K562 (cell line): Measurements from ENCODE around the gene PCK2. TPM values are rescaled to one million over a fixed set of nuclear protein-coding genes. Genes with fewer than 3 reads are reported as not detected.
A peak's percentile ranks its signal among the peaks of the same experiment; 100 is the strongest.

Source experiments
- CLOCK ChIP-seq: fragments of 250-450 bp; sonication (Bioruptor Pico); IDR thresholded peaks from 2 replicates; pipeline ENCODE4 v1.4.0; 2020; ENCODE audit warnings: mild to moderate bottlenecking, moderate library complexity, borderline replicate concordance
- FIP1L1 ChIP-seq: fragments of 200-400 bp; formaldehyde crosslinking; IDR thresholded peaks from 2 replicates; pipeline ENCODE4 v1.6.1; 2018; ENCODE audit warnings: mild to moderate bottlenecking, low read depth, low read length; ENCODE audit not compliant: poor library complexity, severe bottlenecking
- HOMEZ ChIP-seq: fragments of 250-450 bp; sonication (Bioruptor Pico); IDR thresholded peaks from 2 replicates; pipeline ENCODE4 v1.4.0; 2020; ENCODE audit warnings: mild to moderate bottlenecking, moderate library complexity
- NBN ChIP-seq: fragments of 450-650 bp; IDR thresholded peaks from 2 replicates; pipeline ENCODE4 v1.6.1; 2016; ENCODE audit warnings: low read depth, mild to moderate bottlenecking
- NR2C2 ChIP-seq, 2 experiments: fragments of 200-800 bp in 1 of 2; sonication (Bioruptor generic) in 1 of 2; sonication (generic) in 1 of 2; formaldehyde crosslinking in 1 of 2; IDR thresholded peaks; 2 replicates each; pipeline versions ENCODE4 v1.6.1 to v1.8.0; 2016 to 2022; ENCODE audit warnings: mild to moderate bottlenecking in 1 of 2, missing compliant biosample characterization in 1 of 2, missing genetic modification characterization in 1 of 2, missing genetic modification reagents in 1 of 2
- NRF1 ChIP-seq, 2 experiments: fragments of 450-650 bp; IDR thresholded peaks in 1 of 2; conservative IDR thresholded peaks in 1 of 2; 2 replicates each; pipeline ENCODE4 v1.6.1; 2014; ENCODE audit warnings: mild to moderate bottlenecking in 2 of 2
- NUFIP1 ChIP-seq: fragments of 450-650 bp; IDR thresholded peaks from 2 replicates; pipeline ENCODE4 v1.6.1; 2018; ENCODE audit not compliant: partially characterized antibody
- RCOR1 ChIP-seq, 2 experiments: IDR thresholded peaks; 2 replicates each; pipeline ENCODE4 v1.6.1; 2012; ENCODE audit warnings: low read depth in 2 of 2, low read length in 2 of 2, borderline replicate concordance in 1 of 2, improper control_type of control experiment in 1 of 2
- SUPT5H ChIP-seq: fragments of 450-650 bp; IDR thresholded peaks from 2 replicates; pipeline ENCODE4 v1.6.1; 2016
- ZBTB40 ChIP-seq, 2 experiments: fragments of 450-650 bp in 1 of 2; sonication (generic) in 1 of 2; formaldehyde crosslinking in 1 of 2; IDR thresholded peaks; 2 replicates each; pipeline versions ENCODE4 v1.7.1 to v1.9.0; 2016 to 2022; ENCODE audit warnings: inconsistent platforms in 1 of 2, mild to moderate bottlenecking in 1 of 2, missing genetic modification reagents in 1 of 2
- polyA plus RNA-seq, 8 experiments: library from polyadenylated mRNA; depleted of rRNA in 4 of 8; stranded (reverse) in 5 of 8; unstranded in 3 of 8; fragments of >200 nt; fragmentation: Nextera tagmentation in 2 of 8; fragmentation: Illumina TruSeq in 1 of 8; extraction: Ambion mirVana in 2 of 8; extraction: Trizol in 1 of 8; gene quantifications; 2 replicates each; pipeline versions ENCODE4 v1.2.1 to v1.2.3, GENCODE V29; 2011 to 2014; ENCODE audit warnings: inconsistent platforms in 1 of 8, missing spikeins in 1 of 8
- total RNA-seq, 7 experiments: library from RNA; depleted of rRNA in 6 of 7; stranded (reverse); fragments of >200 nt in 6 of 7; fragmentation: Illumina TruSeq in 2 of 7; extraction: Trizol in 2 of 7; gene quantifications; 2 replicates each; pipeline versions ENCODE4 v1.2.1 to v1.2.3, GENCODE V29; 2011 to 2021; ENCODE audit warnings: low replicate concordance in 1 of 7

The PCK2 gene
- total and polyA plus RNA-seq, 9 of the 15 experiments (the other 6 are each of a cell fraction or from before 2014, with no cell fraction given) = 3.3 to 60.9 (median 30.4) TPM

GRCh38 chr14:24146978-24147760 is 53.1 kb downstream of the PCK2 start, which contains the start of gene RNF31 (continued):
- TF ChIP-seq ZBTB40 (IDR thresholded peaks at IDR 0.05) (peak; percentile 69; the same call in 1 of the 2 replicates), ZBTB40 (CRISPR knock-in tag; IDR thresholded peaks at IDR 0.05) (no peak), NUFIP1 (no peak), CLOCK (CRISPR knock-in tag) (no peak), RCOR1 (IDR thresholded peaks at IDR 0.05; ENCODE audit: borderline replicate concordance in 1 of 2, low read depth in 2 of 2, low read length in 2 of 2) (peak in 1 of 2 experiments; percentile 32; a peak in 1 of 4 replicates), HOMEZ (CRISPR knock-in tag) (no peak), FIP1L1 (peak; percentile 48), NR2C2 (CRISPR knock-in tag; IDR thresholded peaks at IDR 0.05) (no peak), NR2C2 (tag; IDR thresholded peaks at IDR 0.05) (peak; percentile 92), NRF1 (conservative IDR thresholded peaks at IDR 0.05 in 1 of 2, IDR thresholded peaks at IDR 0.05 in 1 of 2) (peak; percentile 79 to 81), NBN (0 out of 2 replicates have a peak, but pooled peaks have one; percentile 3), SUPT5H (peak; percentile 49)
